Sigmoid colon (tissue), 4 donors: Measurements from ENCODE around the gene NCAM2.

Experiments used
- POLR2A ChIP-seq, 2 donors: fragments of 450-650 bp; IDR thresholded peaks; one replicate each; pipeline ENCODE4 v1.6.1; 2016; ENCODE audit warnings: antibody characterized with exemption in 2 of 2, mild to moderate bottlenecking in 2 of 2, moderate library complexity in 2 of 2
- POLR2AphosphoS5 ChIP-seq, 4 donors: sonication (generic); formaldehyde crosslinking; IDR thresholded peaks; one replicate each; pipeline ENCODE4 v1.6.1; 2017; ENCODE audit warnings: antibody characterized with exemption in 4 of 4
- TF ChIP-seq, protein P1 (sequence below), 4 experiments: fragments of 450-650 bp in 3 of 4; fragments of 200-600 bp in 1 of 4; IDR thresholded peaks; one replicate each; pipeline ENCODE4 v1.5.1; 2016 to 2019; ENCODE audit warnings: antibody characterized with exemption in 4 of 4, mild to moderate bottlenecking in 3 of 4, moderate library complexity in 2 of 4

- no peak for TF ChIP-seq POLR2A (IDR thresholded peaks at IDR 0.05)
- TF ChIP-seq POLR2AphosphoS5 (IDR thresholded peaks at IDR 0.05), result no peak
- TF ChIP-seq, protein P1, sequence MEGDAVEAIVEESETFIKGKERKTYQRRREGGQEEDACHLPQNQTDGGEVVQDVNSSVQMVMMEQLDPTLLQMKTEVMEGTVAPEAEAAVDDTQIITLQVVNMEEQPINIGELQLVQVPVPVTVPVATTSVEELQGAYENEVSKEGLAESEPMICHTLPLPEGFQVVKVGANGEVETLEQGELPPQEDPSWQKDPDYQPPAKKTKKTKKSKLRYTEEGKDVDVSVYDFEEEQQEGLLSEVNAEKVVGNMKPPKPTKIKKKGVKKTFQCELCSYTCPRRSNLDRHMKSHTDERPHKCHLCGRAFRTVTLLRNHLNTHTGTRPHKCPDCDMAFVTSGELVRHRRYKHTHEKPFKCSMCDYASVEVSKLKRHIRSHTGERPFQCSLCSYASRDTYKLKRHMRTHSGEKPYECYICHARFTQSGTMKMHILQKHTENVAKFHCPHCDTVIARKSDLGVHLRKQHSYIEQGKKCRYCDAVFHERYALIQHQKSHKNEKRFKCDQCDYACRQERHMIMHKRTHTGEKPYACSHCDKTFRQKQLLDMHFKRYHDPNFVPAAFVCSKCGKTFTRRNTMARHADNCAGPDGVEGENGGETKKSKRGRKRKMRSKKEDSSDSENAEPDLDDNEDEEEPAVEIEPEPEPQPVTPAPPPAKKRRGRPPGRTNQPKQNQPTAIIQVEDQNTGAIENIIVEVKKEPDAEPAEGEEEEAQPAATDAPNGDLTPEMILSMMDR (IDR thresholded peaks at IDR 0.05), result no peak
Measured at GRCh38 chr21:21295303-21295702, 297.1 kb downstream of the NCAM2 start.
